K562 (cell line): ENCODE results near the gene NAV2. TPM values are rescaled to one million over a fixed set of nuclear protein-coding genes. Genes with fewer than 3 reads are reported as not detected.

Experiments
- ATAC-seq: fragments of 200-7000 bp; cut with Tn5 transposase; 3 replicates; pipeline ENCODE4 v1.9.1; 2020; ENCODE audit warnings: moderate library complexity
- BruUV-seq: library from RNA; stranded (reverse); fragments of 400-500 nt; replicated peaks from 2 replicates; lab custom pipeline; 2021; lab: Mats Ljungman, UMichigan
- CTCF ChIA-PET: fragments of 300-600 bp; formaldehyde crosslinking; extraction: SDS; loops from one replicate; lab custom pipeline; 2021; ENCODE audit warnings: low intra/inter-chr PET ratio; lab: Yijun Ruan, JAX
- POLR2A ChIA-PET: fragments of 300-600, 350-650 bp; sonication (Branson Sonifier 250); formaldehyde crosslinking; extraction: SDS; loops from one replicate; lab custom pipeline; 2021; ENCODE audit warnings: antibody characterized with exemption, inconsistent platforms; lab: Yijun Ruan, JAX
- DNase-seq, 4 experiments: peaks; one replicate each; pipeline versions ENCODE4 v3.0.0 to v3.0.0-alpha.2; 2011 to 2018; ENCODE audit warnings: low spot score in 3 of 4, mixed read lengths in 3 of 4; ENCODE audit errors: extremely low read depth in 1 of 4
- FAIRE-seq: peaks from 2 replicates; lab custom pipeline; 2011; peaks lifted over from hg19 to GRCh38; lab: Jason Lieb, UNC
- H2AFZ ChIP-seq: 2 replicates; pipeline ENCODE4 v1.6.0; 2011; ENCODE audit warnings: low read depth, low read length, control low read depth, inconsistent platforms
- H3K27ac ChIP-seq: fragments of 200-600 bp; 3 replicates; pipeline ENCODE4 v1.8.0; 2011; ENCODE audit warnings: low read depth, mild to moderate bottlenecking, control low read depth, inconsistent platforms, low read length, moderate library complexity, mixed read lengths; ENCODE audit errors: extremely low read depth
- H3K27me3 ChIP-seq, 2 experiments: fragments of 300-600 bp in 1 of 2; 2 replicates in 1 of 2; 3 replicates in 1 of 2; pipeline versions ENCODE4 v1.6.0 to v1.8.0; 2011; ENCODE audit warnings: inconsistent platforms in 2 of 2, low read length in 2 of 2, mild to moderate bottlenecking in 1 of 2, mixed read lengths in 1 of 2, moderate library complexity in 1 of 2; ENCODE audit not compliant: control insufficient read depth in 2 of 2, insufficient read depth in 2 of 2
- H3K36me3 ChIP-seq: fragments of 300-600 bp; 3 replicates; pipeline ENCODE4 v1.8.0; 2011; ENCODE audit warnings: mild to moderate bottlenecking, low read length, inconsistent platforms; ENCODE audit not compliant: control insufficient read depth, insufficient read depth
- H3K4me1 ChIP-seq, 2 experiments: fragments of 200-600 bp in 1 of 2; replicated peaks in 1 of 2; 2 replicates in 1 of 2; 3 replicates in 1 of 2; pipeline versions ENCODE4 v1.5.1 to v1.8.0; 2011; ENCODE audit warnings: inconsistent platforms in 2 of 2, low read length in 2 of 2, mild to moderate bottlenecking in 1 of 2, mixed read lengths in 1 of 2, moderate library complexity in 1 of 2; ENCODE audit not compliant: control insufficient read depth in 2 of 2, insufficient read depth in 2 of 2
- H3K4me2 ChIP-seq: 2 replicates; pipeline ENCODE4 v1.6.1; 2011; ENCODE audit warnings: low read length, control low read depth, inconsistent platforms, mixed read lengths; ENCODE audit not compliant: insufficient read depth
- H3K4me3 ChIP-seq: fragments of 200-600 bp; sonication (generic), shearing (Covaris generic); 2 replicates; pipeline ENCODE4 v1.5.1; 2016; ENCODE audit warnings: control low read depth, inconsistent platforms
- H3K79me2 ChIP-seq: fragments of 200-600 bp; 3 replicates; pipeline ENCODE4 v1.8.0; 2011; ENCODE audit warnings: low read length, inconsistent platforms; ENCODE audit not compliant: control insufficient read depth, insufficient read depth
- H3K9ac ChIP-seq, 2 experiments: 2 replicates each; pipeline versions ENCODE4 v1.6.0 to v1.6.1; 2011; ENCODE audit warnings: low read depth in 2 of 2, low read length in 2 of 2, control low read depth in 1 of 2, inconsistent platforms in 1 of 2, mild to moderate bottlenecking in 1 of 2, mixed read lengths in 1 of 2; ENCODE audit not compliant: insufficient read depth in 1 of 2
- H3K9me1 ChIP-seq: one replicate; pipeline ENCODE4 v1.6.0; 2011; ENCODE audit warnings: inconsistent platforms, mild to moderate bottlenecking, low read length, moderate library complexity; ENCODE audit not compliant: control insufficient read depth, insufficient read depth
- H3K9me3 ChIP-seq: replicated peaks from 2 replicates; pipeline ENCODE4 v1.5.1; 2011; ENCODE audit warnings: low read depth, low read length, inconsistent platforms; ENCODE audit not compliant: control insufficient read depth, insufficient read depth
- H4K20me1 ChIP-seq: replicated peaks from 2 replicates; pipeline ENCODE4 v1.6.1; 2011; ENCODE audit warnings: low read length, inconsistent platforms, mixed read lengths; ENCODE audit not compliant: control insufficient read depth, insufficient read depth
- ETV6 ChIP-seq, 3 experiments: fragments of 150-350 bp in 1 of 3; sonication (generic) in 1 of 3; formaldehyde crosslinking in 1 of 3; IDR thresholded peaks; 2 replicates each; pipeline versions ENCODE4 v1.6.1 to v1.8.0; 2014 to 2022; ENCODE audit warnings: borderline replicate concordance in 2 of 3, low read depth in 2 of 3, antibody characterized with exemption in 1 of 3, low read length in 1 of 3, mild to moderate bottlenecking in 1 of 3, missing genetic modification reagents in 1 of 3
- KLF1 ChIP-seq: fragments of 450-650 bp; IDR thresholded peaks from 2 replicates; pipeline ENCODE4 v1.6.1; 2016; ENCODE audit warnings: missing genetic modification characterization, missing compliant biosample characterization
- MAZ ChIP-seq, 2 experiments: fragments of 450-650 bp in 1 of 2; sonication (generic) in 1 of 2; formaldehyde crosslinking; IDR thresholded peaks in 1 of 2; conservative IDR thresholded peaks in 1 of 2; 2 replicates each; pipeline versions ENCODE4 v1.4.0 to v1.5.0; 2020; ENCODE audit warnings: mild to moderate bottlenecking in 1 of 2, missing genetic modification reagents in 1 of 2
- MXD1 ChIP-seq: fragments of 250-450 bp; sonication (Bioruptor Pico); IDR thresholded peaks from 2 replicates; pipeline ENCODE4 v1.8.0; 2021; ENCODE audit warnings: borderline replicate concordance, mild to moderate bottlenecking, moderate library complexity; ENCODE audit not compliant: poor library complexity, severe bottlenecking
- NR0B1 ChIP-seq: fragments of 450-650 bp; IDR thresholded peaks from one replicate; pipeline ENCODE4 v1.6.1; 2018; ENCODE audit warnings: mild to moderate bottlenecking, moderate library complexity; ENCODE audit not compliant: partially characterized antibody
- NR1H2 ChIP-seq: sonication (generic); formaldehyde crosslinking; IDR thresholded peaks from 2 replicates; pipeline ENCODE4 v1.4.0; 2020; ENCODE audit warnings: mild to moderate bottlenecking, missing genetic modification reagents
- RBM22 ChIP-seq: fragments of 200-400 bp; formaldehyde crosslinking; IDR thresholded peaks from 2 replicates; pipeline ENCODE4 v1.6.1; 2018; ENCODE audit warnings: low read length, low read depth; ENCODE audit not compliant: poor library complexity, severe bottlenecking
- SLC30A9 ChIP-seq: fragments of 250-450 bp; sonication (Bioruptor Pico); IDR thresholded peaks from 2 replicates; pipeline ENCODE4 v1.8.0; 2022; ENCODE audit warnings: mild to moderate bottlenecking, moderate library complexity
- TAF15 ChIP-seq: fragments of 200-400 bp; formaldehyde crosslinking; IDR thresholded peaks from 2 replicates; pipeline ENCODE4 v1.6.1; 2017; ENCODE audit warnings: mild to moderate bottlenecking, low read depth, low read length, moderate library complexity
- XRCC3 ChIP-seq: fragments of 450-650 bp; IDR thresholded peaks from 2 replicates; pipeline ENCODE4 v1.6.1; 2017; ENCODE audit warnings: mild to moderate bottlenecking, moderate library complexity
- ZNF217 ChIP-seq: sonication (generic); formaldehyde crosslinking; IDR thresholded peaks from 2 replicates; pipeline ENCODE4 v1.8.0; 2022; ENCODE audit warnings: mild to moderate bottlenecking, missing genetic modification reagents
- ZNF263 ChIP-seq: sonication (generic); formaldehyde crosslinking; IDR thresholded peaks from 2 replicates; pipeline ENCODE4 v1.8.0; 2022; ENCODE audit warnings: mild to moderate bottlenecking, missing genetic modification reagents, borderline replicate concordance
- ZNF398 ChIP-seq: fragments of 250-450 bp; sonication (Bioruptor Pico); IDR thresholded peaks from 2 replicates; pipeline ENCODE4 v1.8.0; 2021; ENCODE audit warnings: moderate library complexity, mild to moderate bottlenecking, inconsistent platforms
- ZNF644 ChIP-seq: fragments of 200-800 bp; sonication (Bioruptor generic); IDR thresholded peaks from 2 replicates; pipeline ENCODE4 v1.6.1; 2016; ENCODE audit warnings: low read depth, missing genetic modification characterization, missing compliant biosample characterization
- WGBS: fragments of 100-300 bp; shearing (Covaris generic); methylation state at CpG from one replicate; pipeline ENCODE4 v1.1.6; 2016; ENCODE audit warnings: low coverage, mixed read lengths; ENCODE audit not compliant: insufficient coverage; ENCODE audit errors: missing lambda C conversion rate; 5-methylcytosine and 5-hydroxymethylcytosine counted together
- in situ Hi-C: fragments of 300-500 bp; cut with MboI; formaldehyde crosslinking; loops from 4 replicates; pipeline ENCODE4 v1.15.0; 2018; ENCODE audit warnings: inconsistent platforms, mixed read lengths
- intact Hi-C: fragments of 100-400 bp; cut with micrococcal nuclease; formaldehyde crosslinking; loops from 2 replicates; pipeline ENCODE4 v1.14.2; 2022
- polyA plus RNA-seq, 8 experiments: library from polyadenylated mRNA; depleted of rRNA in 4 of 8; stranded (reverse) in 5 of 8; unstranded in 3 of 8; fragments of >200 nt; fragmentation: Nextera tagmentation in 2 of 8; fragmentation: Illumina TruSeq in 1 of 8; extraction: Ambion mirVana in 2 of 8; extraction: Trizol in 1 of 8; gene quantifications; 2 replicates each; pipeline versions ENCODE4 v1.2.1 to v1.2.3, GENCODE V29; 2011 to 2014; ENCODE audit warnings: inconsistent platforms in 1 of 8, missing spikeins in 1 of 8
- total RNA-seq, 7 experiments: library from RNA; depleted of rRNA in 6 of 7; stranded (reverse); fragments of >200 nt in 6 of 7; fragmentation: Illumina TruSeq in 2 of 7; extraction: Trizol in 2 of 7; gene quantifications; 2 replicates each; pipeline versions ENCODE4 v1.2.1 to v1.2.3, GENCODE V29; 2011 to 2021; ENCODE audit warnings: low replicate concordance in 1 of 7

NAV2 gene
- total and polyA plus RNA-seq, 9 of the 15 experiments (the other 6 are each of a cell fraction or from before 2014, with no cell fraction given), result 0.03 to 0.35 (median 0.05) TPM

GRCh38 chr11:19828382-19829108, 115.9 kb downstream of the NAV2 start:
- H3K4me3 ChIP-seq, result no peak overlapping the region
- intact Hi-C loops, result no loop called here
- H3K79me2 ChIP-seq, result no peaks in the 10 kb centered on the region
- no peaks in the 10 kb centered on the region for H3K4me1 ChIP-seq
- H3K9me3 ChIP-seq, result no peaks in the 10 kb centered on the region
- TF ChIP-seq NR0B1 (no peak), ZNF263 (CRISPR knock-in tag) (no peak), ZNF217 (CRISPR knock-in tag) (no peak), RBM22 (no peak), NR1H2 (no peak), TAF15 (no peak), MXD1 (CRISPR knock-in tag) (no peak), XRCC3 (no peak), SLC30A9 (CRISPR knock-in tag) (no peak), ZNF644 (tag) (no peak), KLF1 (tag) (no peak), MAZ (CRISPR knock-in tag; conservative IDR thresholded peaks at IDR 0.05 in 1 of 2, IDR thresholded peaks at IDR 0.05 in 1 of 2) (no peak), ETV6 (IDR thresholded peaks at IDR 0.05; ENCODE audit: borderline replicate concordance in 1 of 2, low read depth in 2 of 2, low read length in 1 of 2) (no peak), ETV6 (CRISPR knock-in tag; IDR thresholded peaks at IDR 0.05; ENCODE audit: borderline replicate concordance) (no peak), ZNF398 (CRISPR knock-in tag) (no peak)
- TF ChIP-seq, all 486 proteins: peak for 0
- H3K4me2 ChIP-seq, result no peak overlapping the region
- ChIA-PET CTCF (no interaction called here), POLR2A (no interaction called here)
- FAIRE-seq (no peak), DNase-seq (no peak), ATAC-seq (no peak)
- no peak overlapping the region for H3K9ac ChIP-seq
- H3K9me1 ChIP-seq, result no peaks in the 10 kb centered on the region
- no peak overlapping the region for H2AFZ ChIP-seq
- H3K27ac ChIP-seq, result no peak overlapping the region
- WGBS, result 2% methylated on average over 12 of the region's 12 CpGs
- no peaks in the 10 kb centered on the region for H3K36me3 ChIP-seq
- BruUV-seq, result no TSS peak
- H4K20me1 ChIP-seq, result no peaks in the 10 kb centered on the region
- no peaks in the 10 kb centered on the region for H3K27me3 ChIP-seq
- in situ Hi-C loops, result no loop called here
